ENCODE results near the gene GLCCI1. TPM values are rescaled to one million over a fixed set of nuclear protein-coding genes. Genes with fewer than 3 reads are reported as not detected.
A peak's percentile ranks its signal among the peaks of the same experiment; 100 is the strongest.
"Not testable (repeated sequence)": the region's sequence is repeated elsewhere in the genome, so short reads cannot be mapped to it uniquely, and the experiment has no call there.

The GLCCI1 gene
- polyA plus RNA-seq, 6 donors from 2014 or later = 17.2 to 35.4 (median 20.9) TPM

DNA sequence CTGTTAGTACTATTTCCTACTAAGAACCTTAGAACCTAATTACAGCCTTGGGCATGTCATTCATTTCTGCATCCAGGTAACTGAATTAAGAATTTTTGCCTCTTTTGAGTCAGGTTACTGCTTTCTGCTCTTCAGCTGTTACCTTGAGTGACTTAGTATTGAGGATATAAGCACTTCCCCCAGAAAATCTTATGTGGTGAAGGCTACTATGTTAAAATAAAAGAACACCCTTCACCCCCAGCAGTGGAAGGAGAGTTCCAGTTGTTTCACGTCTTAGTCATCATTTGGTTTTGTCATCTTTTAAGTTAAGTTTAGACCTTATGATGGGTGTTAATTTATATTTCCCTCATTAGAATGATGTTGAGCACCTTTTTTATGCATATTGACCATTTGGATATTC is 82.8 kb downstream of the GLCCI1 start:
- Mint-ChIP-seq H3K27ac (peak overlapping the region in 1 of 6 donors; percentile 71), H3K36me3 (peaks cover 15 to 19% of the 10 kb centered on the region in 2 donors), H3K9me3 (peaks cover 0 to 2% (median 0%) of the 10 kb centered on the region in 7 donors), H3K27me3 (no peaks in the 10 kb centered on the region), H3K4me1 (peaks cover 26 to 32% (median 27%) of the 10 kb centered on the region in 3 donors), H3K4me3 (no peak overlapping the region)
- no peak for DNase-seq
- ATAC-seq (ENCODE audit: low read depth in 2 of 2) = no peak

GRCh38 chr7:8051998-8052397 is 83.4 kb downstream of the GLCCI1 start:
- Mint-ChIP-seq H3K36me3 (peaks cover 18 to 21% of the 10 kb centered on the region in 2 donors), H3K27ac (peak overlapping the region in 1 of 6 donors; percentile 56), H3K4me1 (peaks cover 21 to 27% (median 22%) of the 10 kb centered on the region in 3 donors), H3K4me3 (no peak overlapping the region), H3K9me3 (no peaks in the 10 kb centered on the region), H3K27me3 (no peaks in the 10 kb centered on the region)
- no peak for DNase-seq
- no peak for ATAC-seq (ENCODE audit: low read depth in 2 of 2)

- Mint-ChIP-seq H3K4me3 (no peak overlapping the region), H3K9me3 (no peaks in the 10 kb centered on the region), H3K36me3 (peaks cover 17 to 19% of the 10 kb centered on the region in 2 donors), H3K27ac (no peak overlapping the region), H3K4me1 (peaks cover 15 to 23% (median 20%) of the 10 kb centered on the region in 3 donors), H3K27me3 (no peaks in the 10 kb centered on the region)
- DNase-seq (no peak), ATAC-seq (ENCODE audit: low read depth in 2 of 2) (no peak)
Observed at GRCh38 chr7:8052824-8053223, 84.2 kb downstream of the GLCCI1 start.

- DNase-seq (no peak), ATAC-seq (ENCODE audit: low read depth in 2 of 2) (no peak)
- no peaks in the 10 kb centered on the region for H3K9me3 Mint-ChIP-seq
- peaks cover 7 to 9% of the 10 kb centered on the region in 2 donors for H3K36me3 Mint-ChIP-seq
- H3K27ac Mint-ChIP-seq = no peak overlapping the region
- no peaks in the 10 kb centered on the region for H3K27me3 Mint-ChIP-seq
- peaks cover 3 to 4% (median 3%) of the 10 kb centered on the region in 3 donors for H3K4me1 Mint-ChIP-seq
- no peak overlapping the region for H3K4me3 Mint-ChIP-seq
Observed at GRCh38 chr7:8056439-8056838, 87.8 kb downstream of the GLCCI1 start.

- Mint-ChIP-seq H3K27me3 (no peaks in the 10 kb centered on the region), H3K4me3 (no peak overlapping the region), H3K9me3 (peaks cover 0 to 1% (median 0%) of the 10 kb centered on the region in 7 donors), H3K36me3 (peaks cover 10 to 11% of the 10 kb centered on the region in 2 donors), H3K4me1 (no peaks in the 10 kb centered on the region), H3K27ac (peak overlapping the region in 1 of 6 donors; percentile 26)
- ATAC-seq (ENCODE audit: low read depth in 2 of 2) (no peak), DNase-seq (no peak)
Observed at GRCh38 chr7:8057566-8057965, 89.0 kb downstream of the GLCCI1 start.

DNA sequence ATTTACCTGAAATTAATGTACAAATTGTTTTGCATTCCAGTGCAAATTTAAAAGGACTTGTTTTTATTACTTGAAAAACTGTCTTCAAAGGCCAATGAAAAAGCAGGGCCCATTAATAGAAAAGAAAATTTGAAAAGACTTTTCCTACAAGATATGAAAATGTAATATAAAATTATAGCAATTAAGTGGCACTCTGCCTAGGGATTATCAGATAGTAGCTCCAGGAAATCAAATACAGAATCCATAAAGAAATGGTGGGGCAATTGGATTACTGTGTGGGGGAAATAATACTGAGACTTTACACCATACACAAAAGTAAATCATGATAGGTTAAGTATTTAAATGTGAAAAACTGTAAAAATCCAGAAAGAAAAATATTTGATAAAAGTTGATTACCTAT is 89.7 kb downstream of the GLCCI1 start:
- no peak for DNase-seq
- H3K36me3 Mint-ChIP-seq = peaks cover 14 to 15% of the 10 kb centered on the region in 2 donors
- peak overlapping the region in 1 of 6 donors; percentile 26 for H3K27ac Mint-ChIP-seq
- no peaks in the 10 kb centered on the region for H3K4me1 Mint-ChIP-seq
- H3K27me3 Mint-ChIP-seq = no peaks in the 10 kb centered on the region
- H3K4me3 Mint-ChIP-seq = no peak overlapping the region
- no peak for ATAC-seq (ENCODE audit: low read depth in 2 of 2)
- H3K9me3 Mint-ChIP-seq = peaks cover 0 to 4% (median 0%) of the 10 kb centered on the region in 7 donors

DNA sequence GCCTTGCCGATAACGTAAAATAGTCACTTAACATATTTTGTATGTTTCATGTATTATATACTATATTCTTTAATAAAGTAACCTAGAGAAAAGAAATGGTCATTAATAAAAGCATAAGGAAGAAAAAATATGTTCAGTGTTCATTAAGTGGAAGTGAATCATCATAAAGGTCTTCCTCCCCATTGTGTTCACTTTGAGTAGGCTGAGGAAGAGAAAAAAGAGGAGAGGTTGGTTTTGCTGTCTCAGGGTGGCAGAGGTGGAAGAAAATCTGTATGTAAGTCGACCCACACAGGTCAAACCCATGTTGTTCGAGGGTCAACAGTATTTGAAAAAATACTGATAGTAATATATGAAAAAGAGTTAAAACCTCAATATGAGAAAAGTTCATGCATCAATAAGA is 90.3 kb downstream of the GLCCI1 start:
- peaks cover 0 to 5% (median 3%) of the 10 kb centered on the region in 3 donors for H3K4me1 Mint-ChIP-seq

DNA sequence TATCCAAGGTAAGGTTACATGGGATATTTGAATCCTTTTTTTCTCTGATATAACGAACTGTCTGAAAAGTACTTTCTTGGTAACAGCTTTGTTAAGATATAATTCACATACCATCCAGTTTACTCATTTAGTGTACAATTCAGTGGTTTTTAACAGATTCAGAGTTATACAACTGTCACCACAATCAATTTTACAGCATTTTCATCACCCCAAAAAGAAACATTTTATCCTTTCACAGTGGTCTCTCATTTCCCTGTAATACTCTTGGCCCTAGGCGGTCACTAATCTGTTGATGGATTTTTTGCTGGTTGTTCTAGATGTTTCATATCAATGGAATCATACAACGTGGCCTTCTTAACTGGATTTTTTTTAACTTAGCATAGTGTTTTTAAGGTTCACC is 91.6 kb downstream of the GLCCI1 start:
- peaks cover 0 to 6% (median 0%) of the 10 kb centered on the region in 7 donors for H3K9me3 Mint-ChIP-seq
- peaks cover 17 to 22% of the 10 kb centered on the region in 2 donors for H3K36me3 Mint-ChIP-seq
- no peak overlapping the region for H3K4me3 Mint-ChIP-seq
- no peaks in the 10 kb centered on the region for H3K27me3 Mint-ChIP-seq
- DNase-seq = no peak
- no peak for ATAC-seq (ENCODE audit: low read depth in 2 of 2)
- H3K4me1 Mint-ChIP-seq = peaks cover 4 to 13% (median 6%) of the 10 kb centered on the region in 3 donors
- H3K27ac Mint-ChIP-seq = peak overlapping the region in 2 of 6 donors; percentile 3 to 74

More for the DNA sequence above, 90.3 kb downstream of the GLCCI1 start:
- Mint-ChIP-seq H3K36me3 (peaks cover 14 to 15% of the 10 kb centered on the region in 2 donors), H3K27me3 (no peaks in the 10 kb centered on the region), H3K9me3 (peaks cover 0 to 4% (median 0%) of the 10 kb centered on the region in 7 donors), H3K4me3 (no peak overlapping the region), H3K27ac (peak overlapping the region in 2 of 6 donors; percentile 14 to 73)
- ATAC-seq (ENCODE audit: low read depth in 2 of 2) = no peak
- no peak for DNase-seq

- ATAC-seq (ENCODE audit: low read depth in 2 of 2); H3K9me3 Mint-ChIP-seq; H3K27me3 Mint-ChIP-seq; H3K4me3 Mint-ChIP-seq; DNase-seq: not testable (repeated sequence)
- Mint-ChIP-seq H3K4me1 (peaks cover 8 to 37% (median 8%) of the 10 kb centered on the region in 3 donors), H3K27ac (peak overlapping the region in 1 of 6 donors; percentile 59), H3K36me3 (peaks cover 18 to 22% of the 10 kb centered on the region in 2 donors)
Observed at GRCh38 chr7:8063300-8063699, 94.7 kb downstream of the GLCCI1 start.

GRCh38 chr7:8063706-8064297 is 95.2 kb downstream of the GLCCI1 start:
- peaks cover 8 to 43% (median 8%) of the 10 kb centered on the region in 3 donors for H3K4me1 Mint-ChIP-seq
- ATAC-seq (ENCODE audit: low read depth in 2 of 2) (no peak), DNase-seq (no peak)
- H3K9me3 Mint-ChIP-seq = peaks cover 0 to 6% (median 0%) of the 10 kb centered on the region in 7 donors
- H3K4me3 Mint-ChIP-seq = no peak overlapping the region
- H3K27me3 Mint-ChIP-seq = no peaks in the 10 kb centered on the region
- peak overlapping the region in 1 of 6 donors; percentile 59 for H3K27ac Mint-ChIP-seq
- peaks cover 18 to 26% of the 10 kb centered on the region in 2 donors for H3K36me3 Mint-ChIP-seq

- ATAC-seq (ENCODE audit: low read depth in 2 of 2) = no peak
- H3K27ac Mint-ChIP-seq = no peak overlapping the region
- H3K4me3 Mint-ChIP-seq = no peak overlapping the region
- H3K4me1 Mint-ChIP-seq = peaks cover 8 to 49% (median 8%) of the 10 kb centered on the region in 3 donors
- peaks cover 0 to 6% (median 0%) of the 10 kb centered on the region in 7 donors for H3K9me3 Mint-ChIP-seq
- H3K36me3 Mint-ChIP-seq = peaks cover 18 to 26% of the 10 kb centered on the region in 2 donors
- no peak for DNase-seq
- no peaks in the 10 kb centered on the region for H3K27me3 Mint-ChIP-seq
Observed at GRCh38 chr7:8064828-8065227, 96.2 kb downstream of the GLCCI1 start.

DNA sequence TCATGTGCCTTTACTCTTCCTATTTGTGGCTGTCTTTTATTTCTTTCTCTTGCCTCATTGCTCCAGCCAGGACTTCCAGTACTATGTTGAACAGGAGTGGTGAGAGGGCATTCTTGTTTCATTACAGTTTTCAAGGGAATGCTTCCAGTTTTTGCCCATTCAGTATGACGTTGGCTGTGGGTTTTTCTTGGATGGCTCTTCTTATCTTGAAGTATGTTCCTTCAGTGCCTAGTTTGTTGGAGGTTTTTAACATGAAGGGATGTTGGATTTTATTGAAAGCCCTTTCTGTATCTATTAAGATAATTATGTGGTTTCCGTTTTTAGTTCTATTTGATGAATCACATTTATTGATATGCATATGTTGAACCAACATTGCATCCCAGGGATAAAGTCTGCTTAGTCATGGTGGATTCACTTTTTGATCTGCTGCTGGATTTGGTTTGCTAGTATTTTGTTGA is 96.8 kb downstream of the GLCCI1 start:
- peaks cover 8 to 49% (median 8%) of the 10 kb centered on the region in 3 donors for H3K4me1 Mint-ChIP-seq
- H3K9me3 Mint-ChIP-seq = peaks cover 0 to 6% (median 0%) of the 10 kb centered on the region in 7 donors
- H3K27me3 Mint-ChIP-seq = no peaks in the 10 kb centered on the region
- peaks cover 18 to 26% of the 10 kb centered on the region in 2 donors for H3K36me3 Mint-ChIP-seq
- H3K27ac Mint-ChIP-seq = peak overlapping the region in 1 of 6 donors; percentile 12
- no peak for ATAC-seq (ENCODE audit: low read depth in 2 of 2)
- no peak overlapping the region for H3K4me3 Mint-ChIP-seq
- no peak for DNase-seq

GRCh38 chr7:8068892-8069686 is 100.5 kb downstream of the GLCCI1 start:
- Mint-ChIP-seq H3K4me3 (no peak overlapping the region), H3K27ac (peak overlapping the region in 3 of 6 donors; percentile 57 to 68 (median 64)), H3K9me3 (peaks cover 0 to 2% (median 0%) of the 10 kb centered on the region in 7 donors), H3K4me1 (peaks cover 5 to 54% (median 14%) of the 10 kb centered on the region in 3 donors), H3K36me3 (peaks cover 31 to 34% of the 10 kb centered on the region in 2 donors), H3K27me3 (no peaks in the 10 kb centered on the region)
- DNase-seq (no peak), ATAC-seq (ENCODE audit: low read depth in 2 of 2) (no peak)
